Measurements from ENCODE around the gene EML6. TPM values are rescaled to one million over a fixed set of nuclear protein-coding genes. Genes with fewer than 3 reads are reported as not detected.

Gene EML6
- total and polyA plus RNA-seq, 2 of the 13 experiments (the other 11 are each of a cell fraction or from before 2014, with no cell fraction given) = 17.2 to 32.4 TPM

DNA sequence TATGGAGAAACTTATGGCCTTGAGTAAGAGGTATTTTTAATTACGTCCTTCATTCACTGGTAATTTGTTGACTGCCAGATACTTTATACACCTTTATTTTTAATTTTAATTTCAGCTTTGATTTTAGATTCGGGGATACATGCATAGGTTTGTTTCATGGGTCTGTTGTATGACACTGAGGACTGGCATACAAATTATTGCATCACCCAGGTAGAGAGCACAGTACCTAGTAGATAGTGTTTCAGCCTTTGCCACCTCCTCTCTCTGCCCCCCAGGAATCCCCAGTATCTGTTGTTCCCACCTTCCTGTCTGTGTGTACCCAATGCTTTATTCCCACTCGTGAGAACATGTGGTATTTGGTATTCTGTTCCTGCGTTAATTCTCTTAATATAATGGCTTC lies 188.8 kb downstream of the EML6 start:
- ChIA-PET CTCF (ENCODE audit: low intra/inter-chr PET ratio, low total read pairs) (no interaction called here), POLR2A (no interaction called here)
- H3K27me3 ChIP-seq (ENCODE audit: control insufficient read depth in 1 of 2, insufficient read depth in 2 of 2, low read length in 2 of 2) = no peaks in the 10 kb centered on the region
- no peak for ATAC-seq
- H3K27ac ChIP-seq (ENCODE audit: extremely low read length, insufficient read depth, low read length) = no peak overlapping the region
- intact Hi-C loops (cut with micrococcal nuclease; ENCODE audit: unreplicated experiment) (no loop called here), in situ Hi-C loops (cut with HindIII; ENCODE audit: extremely low pct_ligation_motif_present, low pct_unique_long_range_greater_than_20kb) (no loop called here)
- H3K9me3 ChIP-seq (ENCODE audit: low read length) = no peaks in the 10 kb centered on the region
- H3K79me2 ChIP-seq (ENCODE audit: insufficient read depth, low read length) = no peaks in the 10 kb centered on the region
- H4K20me1 ChIP-seq (ENCODE audit: insufficient read depth, low read length) = no peaks in the 10 kb centered on the region
- DNase-seq (ENCODE audit: low spot score) = no peak
- WGBS (ENCODE audit: low lambda C conversion rate) = 91% methylated on average over 4 of the region's 4 CpGs
- no peaks in the 10 kb centered on the region for H3K36me3 ChIP-seq (replicated peaks in 1 of 2; ENCODE audit: control insufficient read depth in 1 of 2, insufficient read depth in 2 of 2, low read length in 2 of 2)
- H3K4me2 ChIP-seq (ENCODE audit: low read depth, low read length) = no peak overlapping the region
- peaks cover 9% of the 10 kb centered on the region for H3K4me1 ChIP-seq (ENCODE audit: insufficient read depth, low read length)
- no peak overlapping the region for H2AFZ ChIP-seq (ENCODE audit: low read length)
- TF ChIP-seq, protein P1, sequence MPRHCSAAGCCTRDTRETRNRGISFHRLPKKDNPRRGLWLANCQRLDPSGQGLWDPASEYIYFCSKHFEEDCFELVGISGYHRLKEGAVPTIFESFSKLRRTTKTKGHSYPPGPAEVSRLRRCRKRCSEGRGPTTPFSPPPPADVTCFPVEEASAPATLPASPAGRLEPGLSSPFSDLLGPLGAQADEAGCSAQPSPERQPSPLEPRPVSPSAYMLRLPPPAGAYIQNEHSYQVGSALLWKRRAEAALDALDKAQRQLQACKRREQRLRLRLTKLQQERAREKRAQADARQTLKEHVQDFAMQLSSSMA (CRISPR knock-in tag; IDR thresholded peaks at IDR 0.05) = no peak
- TF ChIP-seq DMAP1 (CRISPR knock-in tag; IDR thresholded peaks at IDR 0.05) (no peak), ZNF782 (CRISPR knock-in tag; IDR thresholded peaks at IDR 0.05; ENCODE audit: borderline replicate concordance) (no peak), ZNF225 (CRISPR knock-in tag; IDR thresholded peaks at IDR 0.05) (no peak), ZIK1 (CRISPR knock-in tag; IDR thresholded peaks at IDR 0.05; ENCODE audit: borderline replicate concordance, low read depth) (no peak), IKZF1 (IDR thresholded peaks at IDR 0.05) (no peak), ATF7 (IDR thresholded peaks at IDR 0.05) (0 out of 2 replicates have a peak, but pooled peaks have one; percentile 5), ATF7 (CRISPR knock-in tag; IDR thresholded peaks at IDR 0.05) (no peak), CEBPB (IDR thresholded peaks at IDR 0.05; ENCODE audit: borderline replicate concordance, low read depth, low read length) (peak; percentile 53; the same call in 1 of the 2 replicates), ETV6 (CRISPR knock-in tag; conservative IDR thresholded peaks at IDR 0.05) (no peak), EEA1 (CRISPR knock-in tag; IDR thresholded peaks at IDR 0.05; ENCODE audit: borderline replicate concordance) (no peak)
- TF ChIP-seq, protein P2, sequence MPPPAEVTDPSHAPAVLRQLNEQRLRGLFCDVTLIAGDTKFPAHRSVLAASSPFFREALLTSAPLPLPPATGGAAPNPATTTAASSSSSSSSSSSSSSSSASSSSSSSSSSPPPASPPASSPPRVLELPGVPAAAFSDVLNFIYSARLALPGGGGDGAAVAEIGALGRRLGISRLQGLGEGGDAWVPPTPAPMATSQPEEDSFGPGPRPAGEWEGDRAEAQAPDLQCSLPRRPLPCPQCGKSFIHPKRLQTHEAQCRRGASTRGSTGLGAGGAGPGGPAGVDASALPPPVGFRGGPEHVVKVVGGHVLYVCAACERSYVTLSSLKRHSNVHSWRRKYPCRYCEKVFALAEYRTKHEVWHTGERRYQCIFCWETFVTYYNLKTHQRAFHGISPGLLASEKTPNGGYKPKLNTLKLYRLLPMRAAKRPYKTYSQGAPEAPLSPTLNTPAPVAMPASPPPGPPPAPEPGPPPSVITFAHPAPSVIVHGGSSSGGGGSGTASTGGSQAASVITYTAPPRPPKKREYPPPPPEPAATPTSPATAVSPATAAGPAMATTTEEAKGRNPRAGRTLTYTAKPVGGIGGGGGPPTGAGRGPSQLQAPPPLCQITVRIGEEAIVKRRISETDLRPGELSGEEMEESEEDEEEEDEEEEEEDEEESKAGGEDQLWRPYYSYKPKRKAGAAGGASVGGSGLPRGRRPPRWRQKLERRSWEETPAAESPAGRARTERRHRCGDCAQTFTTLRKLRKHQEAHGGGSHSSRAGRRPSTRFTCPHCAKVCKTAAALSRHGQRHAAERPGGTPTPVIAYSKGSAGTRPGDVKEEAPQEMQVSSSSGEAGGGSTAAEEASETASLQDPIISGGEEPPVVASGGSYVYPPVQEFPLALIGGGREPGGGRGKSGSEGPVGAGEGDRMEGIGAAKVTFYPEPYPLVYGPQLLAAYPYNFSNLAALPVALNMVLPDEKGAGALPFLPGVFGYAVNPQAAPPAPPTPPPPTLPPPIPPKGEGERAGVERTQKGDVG (CRISPR knock-in tag; IDR thresholded peaks at IDR 0.05; ENCODE audit: borderline replicate concordance) = no peak
- TF ChIP-seq, protein P3, sequence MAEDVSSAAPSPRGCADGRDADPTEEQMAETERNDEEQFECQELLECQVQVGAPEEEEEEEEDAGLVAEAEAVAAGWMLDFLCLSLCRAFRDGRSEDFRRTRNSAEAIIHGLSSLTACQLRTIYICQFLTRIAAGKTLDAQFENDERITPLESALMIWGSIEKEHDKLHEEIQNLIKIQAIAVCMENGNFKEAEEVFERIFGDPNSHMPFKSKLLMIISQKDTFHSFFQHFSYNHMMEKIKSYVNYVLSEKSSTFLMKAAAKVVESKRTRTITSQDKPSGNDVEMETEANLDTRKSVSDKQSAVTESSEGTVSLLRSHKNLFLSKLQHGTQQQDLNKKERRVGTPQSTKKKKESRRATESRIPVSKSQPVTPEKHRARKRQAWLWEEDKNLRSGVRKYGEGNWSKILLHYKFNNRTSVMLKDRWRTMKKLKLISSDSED (CRISPR knock-in tag; IDR thresholded peaks at IDR 0.05) = no peak
- no TSS peak for BruUV-seq (replicated peaks)
- H3K4me3 ChIP-seq (replicated peaks in 1 of 3; ENCODE audit: insufficient read depth in 1 of 3, low read depth in 2 of 3, low read length in 3 of 3) = no peak overlapping the region
- FAIRE-seq = no peak
- H3K9ac ChIP-seq (ENCODE audit: insufficient read depth, low read depth, low read length) = no peak overlapping the region
